Measurements from ENCODE around the gene LIPE.

DNA sequence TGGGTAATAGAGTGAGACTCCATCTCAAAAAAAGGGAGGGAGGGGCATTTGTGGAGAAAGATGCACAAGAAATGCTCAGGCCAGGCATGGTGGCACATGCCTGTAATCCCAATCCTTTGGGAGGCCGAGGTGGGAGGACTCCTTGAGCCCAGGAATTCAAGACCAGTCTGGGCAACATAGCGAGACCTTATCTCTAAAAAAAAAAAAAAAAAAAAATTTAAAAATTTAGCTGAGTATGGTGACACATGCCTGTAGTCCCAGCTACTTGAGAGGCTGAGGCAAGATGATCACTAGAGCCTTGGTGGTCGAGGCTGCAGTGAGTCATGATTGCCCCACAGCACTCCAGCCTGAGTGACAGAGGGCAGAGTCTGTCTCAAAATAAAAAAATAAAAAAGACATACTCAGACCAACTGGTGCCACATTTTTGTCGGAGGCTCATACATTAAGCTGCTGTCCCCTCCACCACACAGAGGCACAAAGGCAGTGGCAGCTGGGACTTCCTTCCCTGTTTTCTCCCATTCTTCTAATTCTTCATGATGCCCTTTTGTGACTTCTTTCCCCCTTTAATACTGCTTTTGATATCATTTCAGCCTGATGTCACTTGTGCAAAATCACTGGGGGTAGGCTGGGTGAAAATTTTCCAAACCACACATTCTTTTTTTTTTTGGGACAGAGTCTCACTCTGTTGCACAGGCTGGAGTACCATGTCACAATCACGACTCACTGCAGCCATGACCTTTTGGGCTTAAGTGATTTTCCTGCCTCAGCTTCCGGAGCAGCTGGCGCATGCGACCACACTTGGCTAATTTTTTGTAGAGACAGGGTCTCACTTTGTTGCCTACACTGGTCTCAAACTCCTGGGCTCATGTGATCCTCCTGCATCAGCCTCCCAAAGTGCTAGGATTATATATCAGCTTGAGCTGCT lies 42.4 kb upstream of the LIPE start:
- TF ChIP-seq, protein P1, sequence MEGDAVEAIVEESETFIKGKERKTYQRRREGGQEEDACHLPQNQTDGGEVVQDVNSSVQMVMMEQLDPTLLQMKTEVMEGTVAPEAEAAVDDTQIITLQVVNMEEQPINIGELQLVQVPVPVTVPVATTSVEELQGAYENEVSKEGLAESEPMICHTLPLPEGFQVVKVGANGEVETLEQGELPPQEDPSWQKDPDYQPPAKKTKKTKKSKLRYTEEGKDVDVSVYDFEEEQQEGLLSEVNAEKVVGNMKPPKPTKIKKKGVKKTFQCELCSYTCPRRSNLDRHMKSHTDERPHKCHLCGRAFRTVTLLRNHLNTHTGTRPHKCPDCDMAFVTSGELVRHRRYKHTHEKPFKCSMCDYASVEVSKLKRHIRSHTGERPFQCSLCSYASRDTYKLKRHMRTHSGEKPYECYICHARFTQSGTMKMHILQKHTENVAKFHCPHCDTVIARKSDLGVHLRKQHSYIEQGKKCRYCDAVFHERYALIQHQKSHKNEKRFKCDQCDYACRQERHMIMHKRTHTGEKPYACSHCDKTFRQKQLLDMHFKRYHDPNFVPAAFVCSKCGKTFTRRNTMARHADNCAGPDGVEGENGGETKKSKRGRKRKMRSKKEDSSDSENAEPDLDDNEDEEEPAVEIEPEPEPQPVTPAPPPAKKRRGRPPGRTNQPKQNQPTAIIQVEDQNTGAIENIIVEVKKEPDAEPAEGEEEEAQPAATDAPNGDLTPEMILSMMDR (IDR thresholded peaks at IDR 0.05) = no peak
- TF ChIP-seq POLR2A (IDR thresholded peaks at IDR 0.05; ENCODE audit: low read depth) (no peak), POLR2AphosphoS5 (IDR thresholded peaks at IDR 0.05) (no peak)
